GM12873 (cell line): Measurements from ENCODE around the gene FIGNL2.

Source experiments
- TF ChIP-seq, protein P1 (sequence below): IDR thresholded peaks from 2 replicates; pipeline ENCODE4 v1.5.1; 2012; ENCODE audit warnings: low read depth, mild to moderate bottlenecking, moderate library complexity, low read length, control low read depth; ENCODE audit not compliant: insufficient read depth; ENCODE audit errors: missing control alignments

Gene FIGNL2

DNA sequence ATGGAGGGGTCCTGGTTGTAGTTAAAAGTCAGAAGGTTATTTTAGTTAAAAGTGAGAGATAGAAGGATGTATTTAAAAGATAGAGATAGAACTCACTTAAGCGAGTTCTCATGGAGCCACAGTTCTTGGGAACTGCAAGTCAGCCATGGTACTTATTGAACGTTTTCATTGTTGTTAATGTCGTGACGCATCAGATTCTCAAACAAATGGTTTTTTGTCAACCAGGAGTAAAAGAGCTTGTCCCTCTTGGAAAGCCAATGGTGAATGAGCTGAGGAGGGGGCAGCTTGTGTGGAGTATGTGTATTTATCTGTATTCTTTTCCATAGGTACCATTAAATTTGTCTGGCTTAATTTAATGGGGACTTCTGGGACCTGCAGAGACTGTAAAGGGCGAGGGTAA, 68.6 kb downstream of the FIGNL2 start:
- TF ChIP-seq, protein P1, sequence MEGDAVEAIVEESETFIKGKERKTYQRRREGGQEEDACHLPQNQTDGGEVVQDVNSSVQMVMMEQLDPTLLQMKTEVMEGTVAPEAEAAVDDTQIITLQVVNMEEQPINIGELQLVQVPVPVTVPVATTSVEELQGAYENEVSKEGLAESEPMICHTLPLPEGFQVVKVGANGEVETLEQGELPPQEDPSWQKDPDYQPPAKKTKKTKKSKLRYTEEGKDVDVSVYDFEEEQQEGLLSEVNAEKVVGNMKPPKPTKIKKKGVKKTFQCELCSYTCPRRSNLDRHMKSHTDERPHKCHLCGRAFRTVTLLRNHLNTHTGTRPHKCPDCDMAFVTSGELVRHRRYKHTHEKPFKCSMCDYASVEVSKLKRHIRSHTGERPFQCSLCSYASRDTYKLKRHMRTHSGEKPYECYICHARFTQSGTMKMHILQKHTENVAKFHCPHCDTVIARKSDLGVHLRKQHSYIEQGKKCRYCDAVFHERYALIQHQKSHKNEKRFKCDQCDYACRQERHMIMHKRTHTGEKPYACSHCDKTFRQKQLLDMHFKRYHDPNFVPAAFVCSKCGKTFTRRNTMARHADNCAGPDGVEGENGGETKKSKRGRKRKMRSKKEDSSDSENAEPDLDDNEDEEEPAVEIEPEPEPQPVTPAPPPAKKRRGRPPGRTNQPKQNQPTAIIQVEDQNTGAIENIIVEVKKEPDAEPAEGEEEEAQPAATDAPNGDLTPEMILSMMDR = no peak

- TF ChIP-seq, protein P1 = no peak
Observed at GRCh38 chr12:51777973-51778372, 70.5 kb downstream of the FIGNL2 start.

DNA sequence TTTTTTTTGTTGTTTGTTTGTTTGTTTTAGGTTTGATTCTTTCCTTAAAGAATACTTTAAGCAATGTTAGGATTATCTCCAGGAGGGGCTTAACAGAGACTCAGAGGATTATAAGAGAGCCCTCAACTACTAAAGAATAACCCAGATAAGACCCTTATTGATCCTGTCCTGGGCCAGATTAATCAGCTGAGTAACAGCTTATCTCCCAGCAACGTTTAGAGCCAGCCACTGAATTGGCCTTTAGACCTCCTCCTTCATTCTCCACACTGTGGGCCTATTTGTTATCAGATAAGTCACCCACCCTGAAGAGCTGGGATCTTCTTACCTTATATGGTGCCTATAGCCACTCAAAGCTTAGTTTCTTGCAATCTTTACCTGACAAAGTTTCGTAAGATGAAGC, 71.1 kb downstream of the FIGNL2 start:
- TF ChIP-seq, protein P1 = no peak

DNA sequence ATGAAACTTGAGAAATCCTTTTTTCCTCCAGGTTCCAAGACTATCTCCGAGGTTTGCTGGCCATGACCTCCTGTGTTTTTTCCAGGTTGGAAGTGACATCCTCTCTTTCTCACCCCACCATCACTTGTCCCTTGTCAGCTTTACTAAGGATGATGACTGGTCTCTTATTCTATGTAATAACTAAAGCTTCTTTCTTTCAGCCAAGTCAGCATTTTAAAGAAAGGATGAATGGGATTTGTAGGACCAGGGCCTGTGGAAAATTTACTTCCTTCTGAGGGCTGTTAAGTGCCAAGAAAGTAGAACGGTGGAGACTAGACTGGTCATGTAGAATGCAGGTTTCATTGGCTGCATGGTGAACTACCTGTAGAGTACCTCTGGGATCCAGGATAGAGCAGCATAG, 73.6 kb downstream of the FIGNL2 start:
- TF ChIP-seq, protein P1 = no peak

GRCh38 chr12:51773145-51773869, 75.2 kb downstream of the FIGNL2 start:
- TF ChIP-seq, protein P1 = no peak

- TF ChIP-seq, protein P1 = no peak
Observed at GRCh38 chr12:51771008-51771407, 77.5 kb downstream of the FIGNL2 start.
